ENCODE measurements around the gene RAB36.

GRCh38 chr22:23102002-23102655 lies 43.1 kb upstream of the RAB36 start:
- TF ChIP-seq, protein P1, sequence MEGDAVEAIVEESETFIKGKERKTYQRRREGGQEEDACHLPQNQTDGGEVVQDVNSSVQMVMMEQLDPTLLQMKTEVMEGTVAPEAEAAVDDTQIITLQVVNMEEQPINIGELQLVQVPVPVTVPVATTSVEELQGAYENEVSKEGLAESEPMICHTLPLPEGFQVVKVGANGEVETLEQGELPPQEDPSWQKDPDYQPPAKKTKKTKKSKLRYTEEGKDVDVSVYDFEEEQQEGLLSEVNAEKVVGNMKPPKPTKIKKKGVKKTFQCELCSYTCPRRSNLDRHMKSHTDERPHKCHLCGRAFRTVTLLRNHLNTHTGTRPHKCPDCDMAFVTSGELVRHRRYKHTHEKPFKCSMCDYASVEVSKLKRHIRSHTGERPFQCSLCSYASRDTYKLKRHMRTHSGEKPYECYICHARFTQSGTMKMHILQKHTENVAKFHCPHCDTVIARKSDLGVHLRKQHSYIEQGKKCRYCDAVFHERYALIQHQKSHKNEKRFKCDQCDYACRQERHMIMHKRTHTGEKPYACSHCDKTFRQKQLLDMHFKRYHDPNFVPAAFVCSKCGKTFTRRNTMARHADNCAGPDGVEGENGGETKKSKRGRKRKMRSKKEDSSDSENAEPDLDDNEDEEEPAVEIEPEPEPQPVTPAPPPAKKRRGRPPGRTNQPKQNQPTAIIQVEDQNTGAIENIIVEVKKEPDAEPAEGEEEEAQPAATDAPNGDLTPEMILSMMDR (conservative IDR thresholded peaks at IDR 0.05; ENCODE audit: low read length): no peak
- TF ChIP-seq EZH2phosphoT487 (IDR thresholded peaks at IDR 0.05; ENCODE audit: borderline replicate concordance, low read depth, low read length): no peak
